A549 (cell line): ENCODE measurements around the gene DACH1. TPM values are rescaled to one million over a fixed set of nuclear protein-coding genes. Genes with fewer than 3 reads are reported as not detected.

ENCODE experiments used
- ATAC-seq, 2 experiments: fragments of 200-7000 bp in 1 of 2; fragments of >200 bp in 1 of 2; cut with Nextera tagmentation in 1 of 2; cut with Tn5 transposase in 1 of 2; 3 replicates each; pipeline versions ENCODE4 v1.8.0 to v1.9.1; 2018 to 2020; ENCODE audit warnings: mild to moderate bottlenecking in 1 of 2, moderate library complexity in 1 of 2
- CTCF ChIA-PET: fragments of 300-600 bp; sonication (Branson Sonifier 250); formaldehyde crosslinking; extraction: SDS; loops from one replicate; lab custom pipeline; 2021; ENCODE audit warnings: antibody characterized with exemption, inconsistent platforms; lab: Yijun Ruan, JAX
- POLR2A ChIA-PET: fragments of 350-600 bp; formaldehyde crosslinking; extraction: SDS; loops from one replicate; lab custom pipeline; 2021; ENCODE audit warnings: antibody characterized with exemption, inconsistent platforms; lab: Yijun Ruan, JAX
- DNase-seq, 2 experiments: peaks; one replicate each; pipeline versions ENCODE4 v3.0.0 to v3.0.0-alpha.2; 2011 to 2016; ENCODE audit warnings: low read depth in 1 of 2, low spot score in 1 of 2
- FAIRE-seq: peaks from 2 replicates; lab custom pipeline; 2011; peaks lifted over from hg19 to GRCh38; lab: Jason Lieb, UNC
- H3K27ac ChIP-seq, 2 experiments: fragments of >200 bp; sonication (Bioruptor Twin); formaldehyde crosslinking; 3 replicates each; pipeline ENCODE4 v1.5.1; 2016 to 2017
- H3K4me1 ChIP-seq: fragments of >200 bp; sonication (Bioruptor Twin); formaldehyde crosslinking; 3 replicates; pipeline ENCODE4 v1.6.1; 2016
- H3K4me2 ChIP-seq: fragments of >200 bp; sonication (Bioruptor Twin); formaldehyde crosslinking; 3 replicates; pipeline ENCODE4 v1.6.1; 2016
- H3K4me3 ChIP-seq: fragments of >200 bp; sonication (Bioruptor Twin); formaldehyde crosslinking; 3 replicates; pipeline ENCODE4 v1.5.1; 2016
- H3K9me3 ChIP-seq: fragments of >200 bp; sonication (Bioruptor Twin); formaldehyde crosslinking; 3 replicates; pipeline ENCODE4 v1.6.1; 2016
- BCL3 ChIP-seq: fragments of >200 bp; sonication (Bioruptor Twin); formaldehyde crosslinking; IDR thresholded peaks from 3 replicates; pipeline ENCODE4 v1.6.1; 2016
- CBX2 ChIP-seq: fragments of 200-600 bp; sonication (generic); IDR thresholded peaks from 2 replicates; pipeline ENCODE4 v1.6.1; 2016; ENCODE audit warnings: low read depth, mild to moderate bottlenecking, borderline replicate concordance
- CHD2 ChIP-seq: fragments of 150-350 bp; IDR thresholded peaks from 2 replicates; pipeline ENCODE4 v1.6.1; 2014; ENCODE audit warnings: low read length; ENCODE audit not compliant: partially characterized antibody
- CTCF ChIP-seq: fragments of >200 bp; sonication (Bioruptor Twin); formaldehyde crosslinking; IDR thresholded peaks from 3 replicates; pipeline ENCODE4 v1.5.1; 2016
- E2F6 ChIP-seq: IDR thresholded peaks from 2 replicates; pipeline ENCODE4 v1.6.1; 2012; ENCODE audit warnings: low read depth, borderline replicate concordance
- ELK1 ChIP-seq: fragments of 150-350 bp; IDR thresholded peaks from 2 replicates; pipeline ENCODE4 v1.6.1; 2014; ENCODE audit warnings: low read depth, mild to moderate bottlenecking, low read length
- EP300 ChIP-seq, 2 experiments: fragments of >200 bp; sonication (Bioruptor Twin); formaldehyde crosslinking; IDR thresholded peaks; 2 replicates in 1 of 2; 3 replicates in 1 of 2; pipeline ENCODE4 v1.6.1; 2016 to 2017
- ESRRA ChIP-seq: fragments of 150-350 bp; IDR thresholded peaks from 2 replicates; pipeline ENCODE4 v1.6.1; 2014; ENCODE audit warnings: mild to moderate bottlenecking, low read length, borderline replicate concordance
- FOSL2 ChIP-seq, 2 experiments: fragments of 450-650 bp in 1 of 2; fragments of >200 bp in 1 of 2; sonication (Bioruptor Twin) in 1 of 2; formaldehyde crosslinking; IDR thresholded peaks; 2 replicates each; pipeline versions ENCODE4 v1.5.0 to v1.6.1; 2016 to 2020; ENCODE audit warnings: mild to moderate bottlenecking in 1 of 2, moderate library complexity in 1 of 2
- JUN ChIP-seq, 2 experiments: fragments of >200 bp; sonication (Bioruptor Twin); formaldehyde crosslinking; IDR thresholded peaks; 2 replicates in 1 of 2; 3 replicates in 1 of 2; pipeline ENCODE4 v1.6.1; 2016 to 2017
- KDM1A ChIP-seq: fragments of 200-600 bp; sonication (generic); IDR thresholded peaks from 2 replicates; pipeline ENCODE4 v1.6.1; 2016; ENCODE audit warnings: low read depth, mild to moderate bottlenecking
- MAFK ChIP-seq: fragments of 450-650 bp; IDR thresholded peaks from 2 replicates; pipeline ENCODE4 v1.6.1; 2014; ENCODE audit not compliant: partially characterized antibody
- MAX ChIP-seq: IDR thresholded peaks from 2 replicates; pipeline ENCODE4 v1.6.1; 2012
- MAZ ChIP-seq: fragments of 150-350 bp; IDR thresholded peaks from 2 replicates; pipeline ENCODE4 v1.6.1; 2014; ENCODE audit warnings: antibody characterized with exemption, low read depth, low read length, borderline replicate concordance
- MYC ChIP-seq: IDR thresholded peaks from 2 replicates; pipeline ENCODE4 v1.6.1; 2012; ENCODE audit warnings: mild to moderate bottlenecking, inconsistent platforms, low read length, improper control_type of control experiment, borderline replicate concordance
- NPAS2 ChIP-seq: fragments of 250-450 bp; sonication (Bioruptor Pico); IDR thresholded peaks from 2 replicates; pipeline ENCODE4 v1.8.0; 2022; ENCODE audit warnings: mild to moderate bottlenecking, moderate library complexity, borderline replicate concordance
- NR3C1 ChIP-seq: fragments of >200 bp; sonication (Bioruptor Twin); formaldehyde crosslinking; IDR thresholded peaks from 3 replicates; pipeline ENCODE4 v1.6.1; 2017
- PHF8 ChIP-seq: fragments of 200-600 bp; sonication (generic); IDR thresholded peaks from 2 replicates; pipeline ENCODE4 v1.6.1; 2016; ENCODE audit warnings: low read depth, mild to moderate bottlenecking, antibody characterized with exemption, moderate library complexity, borderline replicate concordance
- RAD21 ChIP-seq, 2 experiments: fragments of >200 bp in 1 of 2; sonication (Bioruptor Twin) in 1 of 2; formaldehyde crosslinking in 1 of 2; IDR thresholded peaks in 1 of 2; conservative IDR thresholded peaks in 1 of 2; 2 replicates in 1 of 2; 3 replicates in 1 of 2; pipeline ENCODE4 v1.6.1; 2012 to 2018; ENCODE audit warnings: inconsistent platforms in 1 of 2
- REST ChIP-seq: fragments of 200-600 bp; sonication (generic); IDR thresholded peaks from 2 replicates; pipeline ENCODE4 v1.6.1; 2016; ENCODE audit warnings: antibody characterized with exemption, mild to moderate bottlenecking, moderate library complexity
- SREBF2 ChIP-seq: fragments of 450-650 bp; IDR thresholded peaks from 2 replicates; pipeline ENCODE4 v1.6.1; 2014; ENCODE audit warnings: mild to moderate bottlenecking, moderate library complexity
- ZFP36 ChIP-seq: fragments of 450-650 bp; IDR thresholded peaks from 2 replicates; pipeline ENCODE4 v1.6.1; 2014; ENCODE audit warnings: borderline replicate concordance; ENCODE audit not compliant: partially characterized antibody
- whole genome bisulfite sequencing: methylation state at CpG from one replicate; pipeline ENCODE4 v1.1.6; 2017; ENCODE audit errors: missing lambda C conversion rate; 5-methylcytosine and 5-hydroxymethylcytosine counted together
- polyA plus RNA-seq, 4 experiments: library from polyadenylated mRNA; depleted of rRNA in 3 of 4; stranded (reverse); fragments of >200 nt; fragmentation: RNase III in 1 of 4; extraction: RNeasy Plus Mini Kit Qiagen cat#74134 plus additional on column Dnase treatment in 1 of 4; gene quantifications; 2 replicates in 3 of 4; 3 replicates in 1 of 4; pipeline ENCODE4 v1.2.3, GENCODE V29; 2011 to 2017

The DACH1 gene
- polyA plus RNA-seq, 2 of the 4 experiments (the other 2 are of a cell fraction): not detected

- no peak for DNase-seq
- H3K4me3 ChIP-seq: no peak overlapping the region
- no peak overlapping the region for H3K27ac ChIP-seq
- H3K4me2 ChIP-seq: no peak overlapping the region
- CTCF ChIA-PET: no interaction called here
- WGBS: 7% methylated on average over 5 of the region's 5 CpGs
- POLR2A ChIA-PET: no interaction called here
- no peaks in the 10 kb centered on the region for H3K4me1 ChIP-seq
- TF ChIP-seq BCL3 (no peak), MAX (no peak), NR3C1 (no peak), SREBF2 (no peak), ZFP36 (no peak), PHF8 (no peak), REST (no peak), RAD21 (conservative IDR thresholded peaks at IDR 0.05 in 1 of 2, IDR thresholded peaks at IDR 0.05 in 1 of 2) (no peak), NPAS2 (CRISPR knock-in tag) (no peak), MAZ (no peak), JUN (IDR thresholded peaks at IDR 0.05) (no peak), CHD2 (no peak), CBX2 (no peak), FOSL2 (IDR thresholded peaks at IDR 0.05) (no peak), FOSL2 (CRISPR knock-in tag; IDR thresholded peaks at IDR 0.05) (no peak), MAFK (no peak), EP300 (IDR thresholded peaks at IDR 0.05) (no peak), CTCF (no peak)
- no peak for FAIRE-seq
- no peak for ATAC-seq
- H3K9me3 ChIP-seq: no peaks in the 10 kb centered on the region
Observed at GRCh38 chr13:71830323-71830722, 36.7 kb downstream of the DACH1 start.

- CTCF ChIA-PET: no interaction called here
- no peak for TF ChIP-seq MYC
- TF ChIP-seq E2F6: no peak
- no peak for TF ChIP-seq ELK1
- TF ChIP-seq RAD21 (conservative IDR thresholded peaks at IDR 0.05 in 1 of 2, IDR thresholded peaks at IDR 0.05 in 1 of 2): no peak
- no peak for TF ChIP-seq NPAS2 (CRISPR knock-in tag)
- no peak for TF ChIP-seq PHF8
- no peak for TF ChIP-seq KDM1A
- no peak for TF ChIP-seq BCL3
- no peak for TF ChIP-seq ESRRA
- TF ChIP-seq, all 56 proteins: peak for 0
- POLR2A ChIA-PET: no interaction called here
- no peak overlapping the region for H3K4me2 ChIP-seq
- DNase-seq: no peak
- no peak for FAIRE-seq
- H3K27ac ChIP-seq: no peak overlapping the region
- H3K4me1 ChIP-seq: no peaks in the 10 kb centered on the region
- H3K9me3 ChIP-seq: no peaks in the 10 kb centered on the region
- WGBS: 0% methylated on average over 1 of the region's 1 CpG
- no peak overlapping the region for H3K4me3 ChIP-seq
- ATAC-seq: no peak
Observed at GRCh38 chr13:71829547-71829946, 37.5 kb downstream of the DACH1 start.
